Caco-2 (cell line): ENCODE measurements around the gene GRIN2A. TPM values are rescaled to one million over a fixed set of nuclear protein-coding genes. Genes with fewer than 3 reads are reported as not detected.

Source experiments
- BruUV-seq: library from RNA; stranded (reverse); fragments of 400-500 nt; replicated peaks from 2 replicates; lab custom pipeline; 2021; lab: Mats Ljungman, UMichigan
- CTCF ChIA-PET: fragments of 300-600 bp; sonication (Branson Sonifier 250); formaldehyde crosslinking; loops from one replicate; lab custom pipeline; 2022; ENCODE audit warnings: antibody characterized with exemption; lab: Charles Lee
- POLR2A ChIA-PET: fragments of 300-600 bp; sonication (Branson Sonifier 250); formaldehyde crosslinking; loops from one replicate; lab custom pipeline; 2022; ENCODE audit warnings: antibody characterized with exemption; lab: Charles Lee
- DNase-seq, 2 experiments: peaks; one replicate each; pipeline versions ENCODE4 v3.0.0 to v3.0.0-alpha.2; 2020 to 2022
- H3K27me3 ChIP-seq: replicated peaks from 2 replicates; pipeline ENCODE4 v1.6.0; 2011; ENCODE audit warnings: low read length; ENCODE audit not compliant: control insufficient read depth, insufficient read depth
- H3K36me3 ChIP-seq: 2 replicates; pipeline ENCODE4 v1.5.1; 2011; ENCODE audit warnings: low read length; ENCODE audit not compliant: control insufficient read depth, insufficient read depth
- H3K4me1 ChIP-seq: fragments of 250-450 bp; sonication (Bioruptor Pico); 2 replicates; pipeline ENCODE4 v1.5.1; 2020; ENCODE audit warnings: mild to moderate bottlenecking
- H3K4me3 ChIP-seq: 2 replicates; pipeline ENCODE4 v1.5.1; 2011; ENCODE audit warnings: low read depth, mild to moderate bottlenecking, control low read depth, low read length
- H3K9me3 ChIP-seq: fragments of 250-450 bp; sonication (Bioruptor Pico); 2 replicates; pipeline ENCODE4 v1.5.1; 2020; ENCODE audit warnings: mild to moderate bottlenecking, moderate library complexity
- H3K27ac Mint-ChIP-seq: one replicate; pipeline ENCODE4 v1.8.0; 2022; ENCODE audit warnings: mixed read lengths; ENCODE audit not compliant: unreplicated experiment
- H3K27me3 Mint-ChIP-seq: one replicate; pipeline ENCODE4 v1.8.0; 2022; ENCODE audit warnings: mixed read lengths; ENCODE audit not compliant: insufficient read depth, unreplicated experiment
- H3K36me3 Mint-ChIP-seq: one replicate; pipeline ENCODE4 v1.8.0; 2022; ENCODE audit warnings: mild to moderate bottlenecking, mixed read lengths; ENCODE audit not compliant: insufficient read depth, unreplicated experiment
- H3K4me1 Mint-ChIP-seq: one replicate; pipeline ENCODE4 v1.8.0; 2022; ENCODE audit warnings: low read depth, mixed read lengths; ENCODE audit not compliant: unreplicated experiment
- H3K4me3 Mint-ChIP-seq: one replicate; pipeline ENCODE4 v1.8.0; 2022; ENCODE audit warnings: mild to moderate bottlenecking, moderate library complexity, mixed read lengths; ENCODE audit not compliant: unreplicated experiment
- H3K9me3 Mint-ChIP-seq: one replicate; pipeline ENCODE4 v1.8.0; 2022; ENCODE audit warnings: mixed read lengths; ENCODE audit not compliant: unreplicated experiment
- CTCF ChIP-seq, 2 experiments: fragments of 200-600 bp in 1 of 2; IDR thresholded peaks; 1 replicate in 1 of 2; 2 replicates in 1 of 2; pipeline versions ENCODE4 v1.5.1 to v1.8.0; 2011 to 2022; ENCODE audit warnings: antibody characterized with exemption in 1 of 2, control low read depth in 1 of 2, inconsistent platforms in 1 of 2, low read depth in 1 of 2, low read length in 1 of 2, mild to moderate bottlenecking in 1 of 2, moderate library complexity in 1 of 2; ENCODE audit not compliant: insufficient read depth in 1 of 2, severe bottlenecking in 1 of 2, unreplicated experiment in 1 of 2
- intact Hi-C: fragments of 100-400 bp; cut with micrococcal nuclease; formaldehyde crosslinking; loops from one replicate; pipeline ENCODE4 v1.10.0; 2022; ENCODE audit not compliant: unreplicated experiment
- total RNA-seq: library from RNA; stranded (reverse); gene quantifications from 2 replicates; pipeline ENCODE4 v1.2.3, GENCODE V29; 2022

GRIN2A gene
- total RNA-seq, 1 experiment from 2014 or later, result 0.54 TPM

- Histone ChIP-seq H3K4me1 (no peaks in the 10 kb centered on the region), H3K4me3 (no peak overlapping the region), H3K27me3 (no peaks in the 10 kb centered on the region), H3K9me3 (no peaks in the 10 kb centered on the region), H3K36me3 (no peaks in the 10 kb centered on the region)
- ChIA-PET CTCF (no interaction called here), POLR2A (no interaction called here)
- Mint-ChIP-seq H3K27ac (no peak overlapping the region), H3K27me3 (no peaks in the 10 kb centered on the region), H3K9me3 (no peaks in the 10 kb centered on the region), H3K36me3 (no peaks in the 10 kb centered on the region), H3K4me1 (no peaks in the 10 kb centered on the region), H3K4me3 (no peak overlapping the region)
- no peak for TF ChIP-seq CTCF (IDR thresholded peaks at IDR 0.05; ENCODE audit: insufficient read depth in 1 of 2, low read depth in 1 of 2, low read length in 1 of 2, severe bottlenecking in 1 of 2, unreplicated experiment in 1 of 2)
- BruUV-seq, result no TSS peak
- intact Hi-C loops, result no loop called here
- no peak for DNase-seq
Observed at GRCh38 chr16:10156099-10156498, 26.1 kb downstream of the GRIN2A start.

GRCh38 chr16:10154389-10154788, 27.8 kb downstream of the GRIN2A start:
- Histone ChIP-seq H3K4me3 (no peak overlapping the region), H3K27me3 (no peaks in the 10 kb centered on the region; the same call in 1 of the 2 replicates), H3K36me3 (no peaks in the 10 kb centered on the region), H3K9me3 (no peaks in the 10 kb centered on the region), H3K4me1 (no peaks in the 10 kb centered on the region)
- no peak overlapping the region for H3K4me3 Mint-ChIP-seq
- no peaks in the 10 kb centered on the region for H3K36me3 Mint-ChIP-seq
- H3K27me3 Mint-ChIP-seq, result no peaks in the 10 kb centered on the region
- no TSS peak for BruUV-seq
- no peak overlapping the region for H3K27ac Mint-ChIP-seq
- H3K9me3 Mint-ChIP-seq, result no peaks in the 10 kb centered on the region
- H3K4me1 Mint-ChIP-seq, result no peaks in the 10 kb centered on the region
- ChIA-PET CTCF (no interaction called here), POLR2A (no interaction called here)
- no peak for TF ChIP-seq CTCF (IDR thresholded peaks at IDR 0.05; ENCODE audit: insufficient read depth in 1 of 2, low read depth in 1 of 2, low read length in 1 of 2, severe bottlenecking in 1 of 2, unreplicated experiment in 1 of 2)
- intact Hi-C loops, result no loop called here
- DNase-seq, result no peak

- POLR2A ChIA-PET, result no interaction called here
- no peak overlapping the region for H3K27ac Mint-ChIP-seq
- intact Hi-C loops, result no loop called here
- Histone ChIP-seq H3K4me3 (no peak overlapping the region), H3K4me1 (no peaks in the 10 kb centered on the region), H3K27me3 (no peaks in the 10 kb centered on the region; the same call in 1 of the 2 replicates), H3K9me3 (no peaks in the 10 kb centered on the region), H3K36me3 (no peaks in the 10 kb centered on the region)
- no peak overlapping the region for H3K4me3 Mint-ChIP-seq
- H3K4me1 Mint-ChIP-seq, result no peaks in the 10 kb centered on the region
- no TSS peak for BruUV-seq
- no peaks in the 10 kb centered on the region for H3K27me3 Mint-ChIP-seq
- H3K36me3 Mint-ChIP-seq, result no peaks in the 10 kb centered on the region
- no peak for TF ChIP-seq CTCF (IDR thresholded peaks at IDR 0.05; ENCODE audit: insufficient read depth in 1 of 2, low read depth in 1 of 2, low read length in 1 of 2, severe bottlenecking in 1 of 2, unreplicated experiment in 1 of 2)
- H3K9me3 Mint-ChIP-seq, result no peaks in the 10 kb centered on the region
- no peak for DNase-seq
- CTCF ChIA-PET, result no interaction called here
Observed at GRCh38 chr16:10153985-10154384, 28.2 kb downstream of the GRIN2A start.
